BJ (cell line): Measurements from ENCODE around the gene SLC25A29. TPM values are rescaled to one million over a fixed set of nuclear protein-coding genes. Genes with fewer than 3 reads are reported as not detected.

Experiments
- CTCF ChIA-PET: fragments of 350-600 bp; formaldehyde crosslinking; extraction: SDS; loops from one replicate; lab custom pipeline; 2021; ENCODE audit warnings: antibody characterized with exemption, inconsistent platforms; lab: Yijun Ruan, JAX
- POLR2A ChIA-PET: fragments of 300-600 bp; sonication (Branson Sonifier 250); formaldehyde crosslinking; extraction: SDS; loops from one replicate; lab custom pipeline; 2021; ENCODE audit warnings: antibody characterized with exemption; lab: Charles Lee
- DNase-seq: peaks from one replicate; pipeline ENCODE4 v3.0.0-alpha.2; 2011; ENCODE audit warnings: low read depth
- H3K27me3 ChIP-seq: 2 replicates; pipeline ENCODE4 v1.6.0; 2011; ENCODE audit warnings: low read length; ENCODE audit not compliant: control insufficient read depth, insufficient read depth
- H3K36me3 ChIP-seq: 2 replicates; pipeline ENCODE4 v1.5.1; 2011; ENCODE audit warnings: low read length; ENCODE audit not compliant: control insufficient read depth, insufficient read depth
- H3K4me3 ChIP-seq: 2 replicates; pipeline ENCODE4 v1.5.1; 2011; ENCODE audit warnings: low read depth, mild to moderate bottlenecking, control low read depth, low read length
- polyA minus RNA-seq: library from RNA; depleted of rRNA, polyadenylated mRNA; stranded (reverse); fragments of >200 nt; gene quantifications from 2 replicates; pipeline ENCODE4 v1.2.3, GENCODE V29; 2011; rRNA and poly(A)+ RNA removed
- polyA plus RNA-seq: library from polyadenylated mRNA; depleted of rRNA; stranded (reverse); fragments of >200 nt; gene quantifications from 2 replicates; pipeline ENCODE4 v1.2.3, GENCODE V29; 2011; rRNA removed
- TF ChIP-seq, protein P1 (sequence below): IDR thresholded peaks from 2 replicates; pipeline ENCODE4 v1.5.1; 2011; ENCODE audit warnings: low read depth, mild to moderate bottlenecking, control low read depth, inconsistent platforms, low read length, moderate library complexity; ENCODE audit not compliant: insufficient read depth

SLC25A29 gene, protein sequence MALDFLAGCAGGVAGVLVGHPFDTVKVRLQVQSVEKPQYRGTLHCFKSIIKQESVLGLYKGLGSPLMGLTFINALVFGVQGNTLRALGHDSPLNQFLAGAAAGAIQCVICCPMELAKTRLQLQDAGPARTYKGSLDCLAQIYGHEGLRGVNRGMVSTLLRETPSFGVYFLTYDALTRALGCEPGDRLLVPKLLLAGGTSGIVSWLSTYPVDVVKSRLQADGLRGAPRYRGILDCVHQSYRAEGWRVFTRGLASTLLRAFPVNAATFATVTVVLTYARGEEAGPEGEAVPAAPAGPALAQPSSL
- polyA plus RNA-seq, result 12.5 and 16.4 TPM in 2 replicates
- 7.3 and 9.4 TPM in 2 replicates for polyA minus RNA-seq

- peak within 1 kb of the TSS; percentile 88 for H3K4me3 ChIP-seq
- TF ChIP-seq, protein P1, sequence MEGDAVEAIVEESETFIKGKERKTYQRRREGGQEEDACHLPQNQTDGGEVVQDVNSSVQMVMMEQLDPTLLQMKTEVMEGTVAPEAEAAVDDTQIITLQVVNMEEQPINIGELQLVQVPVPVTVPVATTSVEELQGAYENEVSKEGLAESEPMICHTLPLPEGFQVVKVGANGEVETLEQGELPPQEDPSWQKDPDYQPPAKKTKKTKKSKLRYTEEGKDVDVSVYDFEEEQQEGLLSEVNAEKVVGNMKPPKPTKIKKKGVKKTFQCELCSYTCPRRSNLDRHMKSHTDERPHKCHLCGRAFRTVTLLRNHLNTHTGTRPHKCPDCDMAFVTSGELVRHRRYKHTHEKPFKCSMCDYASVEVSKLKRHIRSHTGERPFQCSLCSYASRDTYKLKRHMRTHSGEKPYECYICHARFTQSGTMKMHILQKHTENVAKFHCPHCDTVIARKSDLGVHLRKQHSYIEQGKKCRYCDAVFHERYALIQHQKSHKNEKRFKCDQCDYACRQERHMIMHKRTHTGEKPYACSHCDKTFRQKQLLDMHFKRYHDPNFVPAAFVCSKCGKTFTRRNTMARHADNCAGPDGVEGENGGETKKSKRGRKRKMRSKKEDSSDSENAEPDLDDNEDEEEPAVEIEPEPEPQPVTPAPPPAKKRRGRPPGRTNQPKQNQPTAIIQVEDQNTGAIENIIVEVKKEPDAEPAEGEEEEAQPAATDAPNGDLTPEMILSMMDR, result no peak
- ChIA-PET POLR2A (no interaction called here), CTCF (interaction anchor here (0.6 kb wide), 1 partner anchor 448 kb away, joined by 3 read pairs; no protein-coding TSS in a partner anchor)
- no peaks in the 10 kb centered on the region for H3K36me3 ChIP-seq
- H3K27me3 ChIP-seq, result 0 out of 2 replicates have a peak, but pooled peaks cover under 1% of the 10 kb centered on the region
- peak; percentile 18 for DNase-seq
Measured at GRCh38 chr14:100306101-100306997, at the start of gene SLC25A29. SLC25A29 (minus strand) TSS chr14:100306444; CDS start chr14:100306232, 212 bp downstream.

GRCh38 chr14:100350986-100351385 is 44.7 kb upstream of the SLC25A29 start:
- H3K27me3 ChIP-seq, result no peaks in the 10 kb centered on the region
- TF ChIP-seq, protein P1, result no peak
- DNase-seq, result no peak
- CTCF ChIA-PET, result interaction anchor here (0.9 to 1.1 kb wide), 2 partner anchors 15 to 312 kb away, joined by 3 read pairs; no protein-coding TSS in a partner anchor
- H3K4me3 ChIP-seq, result no peak overlapping the region
- POLR2A ChIA-PET, result no interaction called here
- H3K36me3 ChIP-seq, result peaks cover 57% of the 10 kb centered on the region

DNA sequence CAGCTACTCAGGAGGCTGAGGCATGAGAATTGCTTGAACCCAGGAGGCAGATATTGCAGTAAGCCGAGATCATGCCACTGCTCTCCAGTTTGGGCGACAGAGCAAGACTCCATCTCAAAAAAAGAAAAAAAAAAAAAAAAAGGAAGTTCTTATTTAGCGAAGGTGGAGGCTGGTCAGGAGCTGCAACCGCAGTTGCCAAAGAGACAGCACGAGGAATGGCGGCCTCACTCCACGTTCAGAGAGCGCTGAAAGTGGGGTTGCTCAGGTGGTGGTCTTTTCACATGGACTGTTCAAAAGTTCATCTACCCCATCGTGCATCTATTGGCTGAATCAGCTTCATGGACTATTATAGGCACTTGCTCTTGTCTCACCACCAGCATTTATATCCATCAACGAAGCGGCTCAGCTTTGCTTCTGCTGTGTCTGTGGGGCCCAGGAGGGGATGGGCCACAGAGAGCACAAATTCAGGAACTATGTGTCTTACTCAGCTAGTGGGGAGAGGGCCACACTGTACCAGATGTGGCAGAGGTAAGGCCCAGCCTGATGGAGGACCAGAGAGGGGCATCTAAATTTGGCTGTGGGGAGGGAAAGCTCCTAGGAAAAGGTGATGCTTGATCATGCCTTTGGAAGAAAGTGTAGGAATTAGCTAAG is 44.2 kb upstream of the SLC25A29 start:
- peaks cover 59% of the 10 kb centered on the region for H3K36me3 ChIP-seq
- POLR2A ChIA-PET, result no interaction called here

GRCh38 chr14:100348784-100349685 is 42.8 kb upstream of the SLC25A29 start:
- Histone ChIP-seq H3K36me3 (peaks cover 54% of the 10 kb centered on the region), H3K27me3 (no peaks in the 10 kb centered on the region), H3K4me3 (no peak overlapping the region)
- ChIA-PET CTCF (interaction anchor here (1.1 kb wide), 1 partner anchor 46 kb away, joined by 5 read pairs; no protein-coding TSS in a partner anchor), POLR2A (no interaction called here)
- DNase-seq, result no peak
- TF ChIP-seq, protein P1, result no peak

More for the DNA sequence above, 44.2 kb upstream of the SLC25A29 start:
- TF ChIP-seq, protein P1, result no peak
- H3K4me3 ChIP-seq, result no peak overlapping the region
- H3K27me3 ChIP-seq, result no peaks in the 10 kb centered on the region
- CTCF ChIA-PET, result interaction anchor here (0.9 to 1.1 kb wide), 2 partner anchors 16 to 313 kb away, joined by 3 read pairs; no protein-coding TSS in a partner anchor
- no peak for DNase-seq
